Heart left ventricle (tissue), 16 donors: Measurements from ENCODE around the gene SLC8A3. TPM values are rescaled to one million over a fixed set of nuclear protein-coding genes. Genes with fewer than 3 reads are reported as not detected.

Experiments
- ATAC-seq, 4 donors: fragments of 200-7000 bp; cut with Tn5 transposase; one replicate each; pipeline ENCODE4 v1.9.1; 2020 to 2022; ENCODE audit warnings: moderate library complexity in 4 of 4, mild to moderate bottlenecking in 3 of 4, moderate number of reproducible peaks in 1 of 4
- DNase-seq, 5 donors: peaks; one replicate each; pipeline ENCODE4 v3.0.0-alpha.2; 2020
- H3K27ac ChIP-seq, 12 donors: fragments of 200-600 bp; sonication (generic) in 4 of 12; one replicate each; pipeline versions ENCODE4 v1.5.0 to v1.8.0; 2016 to 2022; ENCODE audit warnings: mild to moderate bottlenecking in 2 of 12
- H3K27me3 ChIP-seq, 9 donors: fragments of 200-600 bp; sonication (generic) in 2 of 9; one replicate each; pipeline versions ENCODE4 v1.5.1 to v1.8.0; 2016 to 2022; ENCODE audit warnings: mild to moderate bottlenecking in 3 of 9
- H3K36me3 ChIP-seq, 9 donors: fragments of 200-600 bp; sonication (generic) in 2 of 9; one replicate each; pipeline versions ENCODE4 v1.5.0 to v1.8.0; 2018 to 2022; ENCODE audit warnings: mild to moderate bottlenecking in 2 of 9
- H3K4me1 ChIP-seq, 12 donors: fragments of 200-600 bp; sonication (generic) in 4 of 12; one replicate each; pipeline versions ENCODE4 v1.5.0 to v1.8.0; 2016 to 2022; ENCODE audit warnings: mild to moderate bottlenecking in 3 of 12
- H3K4me3 ChIP-seq, 12 donors: fragments of 200-600 bp; sonication (generic) in 4 of 12; one replicate each; pipeline versions ENCODE4 v1.5.0 to v1.8.0; 2017 to 2022; ENCODE audit warnings: mild to moderate bottlenecking in 9 of 12, moderate library complexity in 4 of 12
- H3K9me3 ChIP-seq, 12 donors: fragments of 200-600 bp; sonication (generic) in 4 of 12; one replicate each; pipeline versions ENCODE4 v1.5.0 to v1.8.0; 2016 to 2022; ENCODE audit warnings: mild to moderate bottlenecking in 1 of 12
- CTCF ChIP-seq, 12 donors: fragments of 200-600 bp; sonication (generic) in 4 of 12; IDR thresholded peaks; one replicate each; pipeline versions ENCODE4 v1.5.0 to v1.8.0; 2018 to 2022; ENCODE audit warnings: antibody characterized with exemption in 12 of 12, mild to moderate bottlenecking in 5 of 12
- POLR2A ChIP-seq, 2 donors: fragments of 450-650 bp; IDR thresholded peaks; one replicate each; pipeline ENCODE4 v1.6.1; 2017; ENCODE audit warnings: antibody characterized with exemption in 2 of 2, mild to moderate bottlenecking in 2 of 2, moderate library complexity in 2 of 2
- WGBS, 4 donors: extraction: QIAGEN DNeasy Blood & Tissue Kit in 2 of 4; methylation state at CpG; one replicate each; pipeline versions ENCODE4 v1.1.5 to v1.1.7; 2013 to 2018; 5-methylcytosine and 5-hydroxymethylcytosine counted together
- intact Hi-C, 10 donors: fragments of 100-400 bp; cut with DNase I; formaldehyde crosslinking; loops; one replicate each; pipeline versions ENCODE4 v1.11.1 to v1.14.2; 2022
- polyA plus RNA-seq, 2 donors: library from polyadenylated mRNA; stranded (reverse); fragments of 200-250 nt; gene quantifications; one replicate each; pipeline ENCODE4 v1.2.3, GENCODE V29; 2013
- total RNA-seq, 9 donors: library from RNA; depleted of rRNA in 2 of 9; stranded (reverse); fragments of >200 nt in 2 of 9; fragmentation: NEBNext Ultra II Directional in 3 of 9; extraction: Animal tissue kit (Norgen Biotek cat#: 25700) in 3 of 9; gene quantifications; one replicate each; pipeline versions ENCODE4 v1.1.0 to v1.2.4, GENCODE V29; 2016 to 2023
- donor health status: ischemic (EF 13 %, LVEDD 7.1; RV severe dilation, severe dysfunction).
- donor health status: healthy with polysubstance abuse.
- donor health status: DM: no; HTN: yes; CAD: no.
- donor health status: DM: no; HTN: no; CAD: no.
- donor health status: ischemic (EF 25% LVEDD 6.9; RV normal size, moderate dysfunction).
- donor health status: ischemic (EF 25% LVEDD 5.7; RV mildly dilated, moderate dysfunction).
- donor health status: healthy.
- donor health status: DM: yes; HTN: yes; CAD: no.
- donor health status: ischemic (EF 35%, LVEDD 5.7; RV mildly dilated, moderate dysfunction).
- donor health status: nonischemic (EF 11% LVEDD 7.7; RV severe dilation, severe dysfunction).
- donor health status: DM: yes; HTN: yes; CAD: no.
- donor health status: PGD.
- donor health status: ischemic (EF 29% LVEDD 5.4; RV normal size, mild dysfunction).
- donor health status: nonischemic (EF 23%, LVEDD 6.1; RV moderate dilation, normal function).

The SLC8A3 gene
- total and polyA plus RNA-seq, 11 donors, result 0.03 to 0.23 (median 0.11) TPM; not detected in 6

- no peak overlapping the region for H3K4me3 ChIP-seq
- no peak overlapping the region for H3K27ac ChIP-seq
- H3K27me3 ChIP-seq, result peaks cover 0 to 23% (median 0%) of the 10 kb centered on the region in 9 donors
- WGBS, 4 donors, result 5 to 25% (median 14%) methylated on average over 1 of the region's 1 CpG
- DNase-seq (no peak), ATAC-seq (no peak)
- no peaks in the 10 kb centered on the region for H3K36me3 ChIP-seq
- intact Hi-C loops, result no loop called here
- H3K4me1 ChIP-seq, result no peaks in the 10 kb centered on the region
- H3K9me3 ChIP-seq, result no peaks in the 10 kb centered on the region
- no peak for TF ChIP-seq POLR2A (IDR thresholded peaks at IDR 0.05)
- TF ChIP-seq CTCF (IDR thresholded peaks at IDR 0.05), result no peak
Observed at GRCh38 chr14:70121521-70121920, 67.2 kb downstream of the SLC8A3 start.

DNA sequence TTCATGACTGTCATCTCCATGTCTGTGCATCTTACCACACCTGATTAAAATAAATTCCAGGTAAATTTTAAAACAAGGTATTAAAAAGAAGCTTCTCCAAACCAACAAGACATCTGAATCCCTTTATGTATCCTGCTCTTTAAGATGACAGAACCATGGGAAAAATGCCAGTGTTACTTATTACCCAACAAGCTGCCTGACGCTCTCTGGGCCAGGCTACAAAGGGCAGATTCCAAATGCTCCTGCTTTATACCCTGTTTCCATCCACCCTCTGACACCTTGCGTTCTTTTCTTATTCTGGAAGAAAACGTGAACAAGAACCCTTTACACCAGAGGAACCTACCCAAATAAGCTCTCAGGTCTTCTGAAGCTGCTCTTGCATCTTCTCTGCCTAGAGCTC is 70.7 kb downstream of the SLC8A3 start:
- 62 to 67% (median 64%) methylated on average over 3 of the region's 3 CpGs for WGBS, 4 donors
- intact Hi-C loops, result no loop called here
- Histone ChIP-seq H3K27ac (no peak overlapping the region), H3K27me3 (peaks cover 0 to 23% (median 0%) of the 10 kb centered on the region in 9 donors), H3K4me3 (no peak overlapping the region), H3K36me3 (no peaks in the 10 kb centered on the region), H3K4me1 (no peaks in the 10 kb centered on the region), H3K9me3 (no peaks in the 10 kb centered on the region)
- no peak for ATAC-seq
- TF ChIP-seq POLR2A (IDR thresholded peaks at IDR 0.05) (no peak), CTCF (IDR thresholded peaks at IDR 0.05) (no peak)
- no peak for DNase-seq

GRCh38 chr14:70116278-70116677 is 72.5 kb downstream of the SLC8A3 start:
- no peaks in the 10 kb centered on the region for H3K4me1 ChIP-seq
- H3K4me3 ChIP-seq, result no peak overlapping the region
- intact Hi-C loops, result no loop called here
- no peak for TF ChIP-seq CTCF (IDR thresholded peaks at IDR 0.05)
- TF ChIP-seq POLR2A (IDR thresholded peaks at IDR 0.05), result no peak
- H3K27me3 ChIP-seq, result peaks cover 0 to 22% (median 0%) of the 10 kb centered on the region in 9 donors
- ATAC-seq, result no peak
- H3K36me3 ChIP-seq, result no peaks in the 10 kb centered on the region
- no peak for DNase-seq
- no peak overlapping the region for H3K27ac ChIP-seq
- H3K9me3 ChIP-seq, result no peaks in the 10 kb centered on the region
- WGBS, 4 donors, result 57 to 63% (median 59%) methylated on average over 5 of the region's 5 CpGs

DNA sequence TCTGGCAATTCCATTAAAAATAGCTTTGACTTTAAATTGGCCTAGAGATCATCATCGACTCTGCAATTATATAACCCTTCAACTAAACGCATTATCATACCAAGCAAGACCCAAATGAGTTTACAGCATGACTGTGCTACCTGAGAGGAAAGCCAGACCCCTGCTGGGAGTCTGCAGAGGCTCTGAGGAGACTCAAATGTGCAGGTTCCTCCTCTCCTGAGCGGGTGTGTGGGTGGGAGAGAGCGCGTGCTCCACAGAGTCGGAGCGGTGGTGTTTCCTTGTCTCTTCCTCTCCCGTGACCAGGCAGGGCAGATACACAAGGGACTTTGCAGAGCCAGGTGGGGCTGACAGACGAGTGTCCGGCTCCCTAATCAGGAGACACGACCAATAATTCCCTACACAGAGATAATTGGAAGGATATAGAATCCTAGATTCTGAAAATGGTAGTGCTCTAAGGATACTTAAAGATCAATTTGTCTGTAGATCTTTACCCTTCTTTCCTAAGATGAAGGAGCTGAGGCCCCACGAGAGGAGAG is 74.1 kb downstream of the SLC8A3 start:
- ATAC-seq (no peak), DNase-seq (no peak)
- H3K4me1 ChIP-seq, result no peaks in the 10 kb centered on the region
- H3K27me3 ChIP-seq, result peaks cover 0 to 15% (median 0%) of the 10 kb centered on the region in 9 donors
- no peak overlapping the region for H3K27ac ChIP-seq
- 63 to 72% (median 66%) methylated on average over 11 to 12 of the region's 12 CpGs for WGBS, 4 donors
- intact Hi-C loops, result no loop called here
- no peaks in the 10 kb centered on the region for H3K36me3 ChIP-seq
- TF ChIP-seq POLR2A (IDR thresholded peaks at IDR 0.05) (no peak), CTCF (IDR thresholded peaks at IDR 0.05) (no peak)
- no peak overlapping the region for H3K4me3 ChIP-seq
- no peaks in the 10 kb centered on the region for H3K9me3 ChIP-seq
